GM23338 (cell line): ENCODE data around the gene CUL7. TPM values are rescaled to one million over a fixed set of nuclear protein-coding genes. Genes with fewer than 3 reads are reported as not detected.

Experiments used
- ATAC-seq: fragments of 200-7000 bp; cut with Tn5 transposase; 3 replicates; pipeline ENCODE4 v1.9.1; 2020
- DNase-seq: peaks from one replicate; pipeline ENCODE4 v3.0.0-alpha.2; 2015; ENCODE audit warnings: low spot score
- H2AFZ ChIP-seq: fragments of 200-600 bp; sonication (generic); 2 replicates; pipeline ENCODE4 v1.8.0; 2016; ENCODE audit warnings: antibody characterized with exemption, mild to moderate bottlenecking, moderate library complexity
- H3F3A ChIP-seq: fragments of 200-600 bp; sonication (generic); replicated peaks from 2 replicates; pipeline ENCODE4 v1.8.0; 2017; ENCODE audit warnings: antibody characterized with exemption, mixed run types, low read depth
- H3K27ac ChIP-seq: fragments of 200-600 bp; sonication (generic); 2 replicates; pipeline ENCODE4 v1.6.1; 2016; ENCODE audit warnings: low read depth
- H3K27me3 ChIP-seq: fragments of 200-600 bp; sonication (generic); 2 replicates; pipeline ENCODE4 v1.8.0; 2016; ENCODE audit warnings: mild to moderate bottlenecking, mixed run types, moderate library complexity; ENCODE audit not compliant: insufficient read depth
- H3K36me3 ChIP-seq: fragments of 200-600 bp; sonication (generic); 2 replicates; pipeline ENCODE4 v1.8.0; 2016; ENCODE audit warnings: mild to moderate bottlenecking; ENCODE audit not compliant: insufficient read depth
- H3K4me1 ChIP-seq: fragments of 200-600 bp; sonication (generic); 2 replicates; pipeline ENCODE4 v1.8.0; 2016; ENCODE audit warnings: mild to moderate bottlenecking, moderate library complexity; ENCODE audit not compliant: insufficient read depth
- H3K4me2 ChIP-seq: fragments of 200-600 bp; sonication (generic); 2 replicates; pipeline ENCODE4 v1.7.1; 2017; ENCODE audit warnings: mixed run types
- H3K4me3 ChIP-seq: fragments of 200-600 bp; sonication (generic); 2 replicates; pipeline ENCODE4 v1.6.1; 2016; ENCODE audit warnings: mixed run types
- H3K79me2 ChIP-seq: fragments of 200-600 bp; sonication (generic); replicated peaks from 2 replicates; pipeline ENCODE4 v1.8.0; 2017; ENCODE audit warnings: mild to moderate bottlenecking; ENCODE audit not compliant: insufficient read depth
- H3K9me2 ChIP-seq: fragments of 200-600 bp; sonication (generic); 2 replicates; pipeline ENCODE4 v1.8.0; 2017; ENCODE audit not compliant: insufficient read depth
- H4K20me1 ChIP-seq: fragments of 200-600 bp; sonication (generic); replicated peaks from 2 replicates; pipeline ENCODE4 v1.8.0; 2017; ENCODE audit warnings: mild to moderate bottlenecking; ENCODE audit not compliant: insufficient read depth
- H3K27ac Mint-ChIP-seq: 2 replicates; pipeline ENCODE4 v1.8.0; 2020; ENCODE audit warnings: inconsistent platforms, mild to moderate bottlenecking, moderate library complexity, mixed read lengths
- H3K27me3 Mint-ChIP-seq: 3 replicates; pipeline ENCODE4 v1.8.0; 2022; ENCODE audit warnings: low read depth, mild to moderate bottlenecking, moderate library complexity, mixed read lengths, inconsistent platforms; ENCODE audit not compliant: insufficient read depth, poor library complexity
- H3K36me3 Mint-ChIP-seq: 3 replicates; pipeline ENCODE4 v1.8.0; 2021; ENCODE audit warnings: low read depth, mild to moderate bottlenecking, inconsistent platforms, moderate library complexity, mixed read lengths
- H3K4me1 Mint-ChIP-seq: 3 replicates; pipeline ENCODE4 v1.8.0; 2020; ENCODE audit warnings: mild to moderate bottlenecking, inconsistent platforms, mixed read lengths
- H3K4me3 Mint-ChIP-seq: 3 replicates; pipeline ENCODE4 v1.8.0; 2021; ENCODE audit warnings: moderate library complexity, mild to moderate bottlenecking, inconsistent platforms, mixed read lengths
- H3K9me3 Mint-ChIP-seq: 3 replicates; pipeline ENCODE4 v1.8.0; 2020; ENCODE audit warnings: moderate library complexity, mild to moderate bottlenecking, inconsistent platforms, mixed read lengths
- CREB1 ChIP-seq: fragments of 250-450 bp; sonication (Bioruptor Pico); IDR thresholded peaks from 2 replicates; pipeline ENCODE4 v1.5.0; 2020; ENCODE audit warnings: low read depth, mild to moderate bottlenecking, moderate library complexity
- CTCF ChIP-seq, 2 experiments: fragments of 200-600 bp in 1 of 2; sonication (generic) in 1 of 2; conservative IDR thresholded peaks; 2 replicates each; pipeline versions ENCODE4 v1.5.1 to v1.6.1; 2016 to 2017; ENCODE audit warnings: antibody characterized with exemption in 2 of 2, low read depth in 2 of 2, mild to moderate bottlenecking in 2 of 2, moderate library complexity in 1 of 2
- EZH2 ChIP-seq: fragments of 200-600 bp; sonication (generic); IDR thresholded peaks from one replicate; pipeline ENCODE4 v1.8.0; 2017; ENCODE audit warnings: antibody characterized with exemption, mild to moderate bottlenecking, low read depth; ENCODE audit not compliant: unreplicated experiment
- EZH2phosphoT487 ChIP-seq: fragments of 200-600 bp; sonication (generic); IDR thresholded peaks from one replicate; pipeline ENCODE4 v1.8.1; 2018; ENCODE audit warnings: antibody characterized with exemption; ENCODE audit not compliant: unreplicated experiment
- JUNB ChIP-seq: IDR thresholded peaks from one replicate; pipeline ENCODE4 v1.6.1; 2016; ENCODE audit warnings: antibody characterized with exemption; ENCODE audit not compliant: unreplicated experiment
- NANOG ChIP-seq: IDR thresholded peaks from 2 replicates; pipeline ENCODE4 v1.6.1; 2016; ENCODE audit warnings: antibody characterized with exemption, borderline replicate concordance
- POLR2AphosphoS5 ChIP-seq: IDR thresholded peaks from 2 replicates; pipeline ENCODE4 v1.6.1; 2016; ENCODE audit warnings: antibody characterized with exemption, low read depth
- STAT1 ChIP-seq: IDR thresholded peaks from one replicate; pipeline ENCODE4 v1.6.1; 2016; ENCODE audit warnings: antibody characterized with exemption; ENCODE audit not compliant: unreplicated experiment
- ZNF114 ChIP-seq: fragments of 250-450 bp; sonication (Bioruptor Pico); IDR thresholded peaks from 2 replicates; pipeline ENCODE4 v1.5.0; 2020; ENCODE audit warnings: mild to moderate bottlenecking, moderate library complexity
- ZNF331 ChIP-seq: fragments of 250-450 bp; sonication (Bioruptor Pico); IDR thresholded peaks from 2 replicates; pipeline ENCODE4 v1.5.0; 2020; ENCODE audit warnings: low read depth, mild to moderate bottlenecking, moderate library complexity
- polyA plus RNA-seq: library from polyadenylated mRNA; unstranded; fragments of >200 nt; fragmentation: Nextera tagmentation; extraction: Ambion mirVana; gene quantifications from 2 replicates; pipeline ENCODE4 v1.2.1, GENCODE V29; 2016
- total RNA-seq: library from RNA; depleted of rRNA; stranded (reverse); fragments of >200 nt; shearing (Covaris generic); gene quantifications from 2 replicates; pipeline ENCODE4 v1.2.3, GENCODE V29; 2014
- TF ChIP-seq, protein P1 (sequence below): IDR thresholded peaks from one replicate; pipeline ENCODE4 v1.6.1; 2018; ENCODE audit warnings: antibody characterized with exemption; ENCODE audit not compliant: unreplicated experiment
- TF ChIP-seq, protein P2 (sequence below): IDR thresholded peaks from 2 replicates; pipeline ENCODE4 v1.6.1; 2016; ENCODE audit warnings: antibody characterized with exemption
- TF ChIP-seq, protein P3 (sequence below): fragments of 250-450 bp; sonication (Bioruptor Pico); IDR thresholded peaks from 2 replicates; pipeline ENCODE4 v1.5.0; 2020; ENCODE audit warnings: mild to moderate bottlenecking, moderate library complexity

CUL7 gene
- total and polyA plus RNA-seq, 2 experiments from 2014 or later, result 3.4 to 13.2 TPM

- peak overlapping the region; percentile 84; the same call in 1 of the 2 replicates for H3K27ac ChIP-seq
- no peaks in the 10 kb centered on the region for H3K36me3 Mint-ChIP-seq
- peaks cover 46% of the 10 kb centered on the region for H3K4me1 Mint-ChIP-seq
- H3K79me2 ChIP-seq, result peaks cover 97% of the 10 kb centered on the region
- peak overlapping the region; percentile 93; the same call in 1 of the 2 replicates for H3K27ac Mint-ChIP-seq
- no peak overlapping the region for H3K4me3 ChIP-seq
- TF ChIP-seq, protein P1, sequence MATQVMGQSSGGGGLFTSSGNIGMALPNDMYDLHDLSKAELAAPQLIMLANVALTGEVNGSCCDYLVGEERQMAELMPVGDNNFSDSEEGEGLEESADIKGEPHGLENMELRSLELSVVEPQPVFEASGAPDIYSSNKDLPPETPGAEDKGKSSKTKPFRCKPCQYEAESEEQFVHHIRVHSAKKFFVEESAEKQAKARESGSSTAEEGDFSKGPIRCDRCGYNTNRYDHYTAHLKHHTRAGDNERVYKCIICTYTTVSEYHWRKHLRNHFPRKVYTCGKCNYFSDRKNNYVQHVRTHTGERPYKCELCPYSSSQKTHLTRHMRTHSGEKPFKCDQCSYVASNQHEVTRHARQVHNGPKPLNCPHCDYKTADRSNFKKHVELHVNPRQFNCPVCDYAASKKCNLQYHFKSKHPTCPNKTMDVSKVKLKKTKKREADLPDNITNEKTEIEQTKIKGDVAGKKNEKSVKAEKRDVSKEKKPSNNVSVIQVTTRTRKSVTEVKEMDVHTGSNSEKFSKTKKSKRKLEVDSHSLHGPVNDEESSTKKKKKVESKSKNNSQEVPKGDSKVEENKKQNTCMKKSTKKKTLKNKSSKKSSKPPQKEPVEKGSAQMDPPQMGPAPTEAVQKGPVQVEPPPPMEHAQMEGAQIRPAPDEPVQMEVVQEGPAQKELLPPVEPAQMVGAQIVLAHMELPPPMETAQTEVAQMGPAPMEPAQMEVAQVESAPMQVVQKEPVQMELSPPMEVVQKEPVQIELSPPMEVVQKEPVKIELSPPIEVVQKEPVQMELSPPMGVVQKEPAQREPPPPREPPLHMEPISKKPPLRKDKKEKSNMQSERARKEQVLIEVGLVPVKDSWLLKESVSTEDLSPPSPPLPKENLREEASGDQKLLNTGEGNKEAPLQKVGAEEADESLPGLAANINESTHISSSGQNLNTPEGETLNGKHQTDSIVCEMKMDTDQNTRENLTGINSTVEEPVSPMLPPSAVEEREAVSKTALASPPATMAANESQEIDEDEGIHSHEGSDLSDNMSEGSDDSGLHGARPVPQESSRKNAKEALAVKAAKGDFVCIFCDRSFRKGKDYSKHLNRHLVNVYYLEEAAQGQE, result no peak
- no peak for TF ChIP-seq EZH2phosphoT487
- TF ChIP-seq ZNF331 (CRISPR knock-in tag), result no peak
- no peak for TF ChIP-seq CREB1 (CRISPR knock-in tag)
- TF ChIP-seq, protein P2, sequence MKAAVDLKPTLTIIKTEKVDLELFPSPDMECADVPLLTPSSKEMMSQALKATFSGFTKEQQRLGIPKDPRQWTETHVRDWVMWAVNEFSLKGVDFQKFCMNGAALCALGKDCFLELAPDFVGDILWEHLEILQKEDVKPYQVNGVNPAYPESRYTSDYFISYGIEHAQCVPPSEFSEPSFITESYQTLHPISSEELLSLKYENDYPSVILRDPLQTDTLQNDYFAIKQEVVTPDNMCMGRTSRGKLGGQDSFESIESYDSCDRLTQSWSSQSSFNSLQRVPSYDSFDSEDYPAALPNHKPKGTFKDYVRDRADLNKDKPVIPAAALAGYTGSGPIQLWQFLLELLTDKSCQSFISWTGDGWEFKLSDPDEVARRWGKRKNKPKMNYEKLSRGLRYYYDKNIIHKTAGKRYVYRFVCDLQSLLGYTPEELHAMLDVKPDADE, result no peak
- TF ChIP-seq, protein P3, sequence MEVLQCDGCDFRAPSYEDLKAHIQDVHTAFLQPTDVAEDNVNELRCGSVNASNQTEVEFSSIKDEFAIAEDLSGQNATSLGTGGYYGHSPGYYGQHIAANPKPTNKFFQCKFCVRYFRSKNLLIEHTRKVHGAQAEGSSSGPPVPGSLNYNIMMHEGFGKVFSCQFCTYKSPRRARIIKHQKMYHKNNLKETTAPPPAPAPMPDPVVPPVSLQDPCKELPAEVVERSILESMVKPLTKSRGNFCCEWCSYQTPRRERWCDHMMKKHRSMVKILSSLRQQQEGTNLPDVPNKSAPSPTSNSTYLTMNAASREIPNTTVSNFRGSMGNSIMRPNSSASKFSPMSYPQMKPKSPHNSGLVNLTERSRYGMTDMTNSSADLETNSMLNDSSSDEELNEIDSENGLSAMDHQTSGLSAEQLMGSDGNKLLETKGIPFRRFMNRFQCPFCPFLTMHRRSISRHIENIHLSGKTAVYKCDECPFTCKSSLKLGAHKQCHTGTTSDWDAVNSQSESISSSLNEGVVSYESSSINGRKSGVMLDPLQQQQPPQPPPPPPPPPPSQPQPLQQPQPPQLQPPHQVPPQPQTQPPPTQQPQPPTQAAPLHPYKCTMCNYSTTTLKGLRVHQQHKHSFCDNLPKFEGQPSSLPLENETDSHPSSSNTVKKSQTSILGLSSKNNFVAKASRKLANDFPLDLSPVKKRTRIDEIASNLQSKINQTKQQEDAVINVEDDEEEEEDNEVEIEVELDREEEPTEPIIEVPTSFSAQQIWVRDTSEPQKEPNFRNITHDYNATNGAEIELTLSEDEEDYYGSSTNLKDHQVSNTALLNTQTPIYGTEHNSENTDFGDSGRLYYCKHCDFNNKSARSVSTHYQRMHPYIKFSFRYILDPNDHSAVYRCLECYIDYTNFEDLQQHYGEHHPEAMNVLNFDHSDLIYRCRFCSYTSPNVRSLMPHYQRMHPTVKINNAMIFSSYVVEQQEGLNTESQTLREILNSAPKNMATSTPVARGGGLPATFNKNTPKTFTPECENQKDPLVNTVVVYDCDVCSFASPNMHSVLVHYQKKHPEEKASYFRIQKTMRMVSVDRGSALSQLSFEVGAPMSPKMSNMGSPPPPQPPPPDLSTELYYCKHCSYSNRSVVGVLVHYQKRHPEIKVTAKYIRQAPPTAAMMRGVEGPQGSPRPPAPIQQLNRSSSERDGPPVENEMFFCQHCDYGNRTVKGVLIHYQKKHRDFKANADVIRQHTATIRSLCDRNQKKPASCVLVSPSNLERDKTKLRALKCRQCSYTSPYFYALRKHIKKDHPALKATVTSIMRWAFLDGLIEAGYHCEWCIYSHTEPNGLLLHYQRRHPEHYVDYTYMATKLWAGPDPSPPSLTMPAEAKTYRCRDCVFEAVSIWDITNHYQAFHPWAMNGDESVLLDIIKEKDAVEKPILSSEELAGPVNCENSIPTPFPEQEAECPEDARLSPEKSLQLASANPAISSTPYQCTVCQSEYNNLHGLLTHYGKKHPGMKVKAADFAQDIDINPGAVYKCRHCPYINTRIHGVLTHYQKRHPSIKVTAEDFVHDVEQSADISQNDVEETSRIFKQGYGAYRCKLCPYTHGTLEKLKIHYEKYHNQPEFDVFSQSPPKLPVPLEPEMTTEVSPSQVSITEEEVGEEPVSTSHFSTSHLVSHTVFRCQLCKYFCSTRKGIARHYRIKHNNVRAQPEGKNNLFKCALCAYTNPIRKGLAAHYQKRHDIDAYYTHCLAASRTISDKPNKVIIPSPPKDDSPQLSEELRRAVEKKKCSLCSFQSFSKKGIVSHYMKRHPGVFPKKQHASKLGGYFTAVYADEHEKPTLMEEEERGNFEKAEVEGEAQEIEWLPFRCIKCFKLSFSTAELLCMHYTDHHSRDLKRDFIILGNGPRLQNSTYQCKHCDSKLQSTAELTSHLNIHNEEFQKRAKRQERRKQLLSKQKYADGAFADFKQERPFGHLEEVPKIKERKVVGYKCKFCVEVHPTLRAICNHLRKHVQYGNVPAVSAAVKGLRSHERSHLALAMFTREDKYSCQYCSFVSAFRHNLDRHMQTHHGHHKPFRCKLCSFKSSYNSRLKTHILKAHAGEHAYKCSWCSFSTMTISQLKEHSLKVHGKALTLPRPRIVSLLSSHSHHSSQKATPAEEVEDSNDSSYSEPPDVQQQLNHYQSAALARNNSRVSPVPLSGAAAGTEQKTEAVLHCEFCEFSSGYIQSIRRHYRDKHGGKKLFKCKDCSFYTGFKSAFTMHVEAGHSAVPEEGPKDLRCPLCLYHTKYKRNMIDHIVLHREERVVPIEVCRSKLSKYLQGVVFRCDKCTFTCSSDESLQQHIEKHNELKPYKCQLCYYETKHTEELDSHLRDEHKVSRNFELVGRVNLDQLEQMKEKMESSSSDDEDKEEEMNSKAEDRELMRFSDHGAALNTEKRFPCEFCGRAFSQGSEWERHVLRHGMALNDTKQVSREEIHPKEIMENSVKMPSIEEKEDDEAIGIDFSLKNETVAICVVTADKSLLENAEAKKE, result no peak
- TF ChIP-seq CTCF (conservative IDR thresholded peaks at IDR 0.05; ENCODE audit: low read depth in 2 of 2), result no peak
- no peak for TF ChIP-seq STAT1
- TF ChIP-seq ZNF114, result no peak
- TF ChIP-seq POLR2AphosphoS5, result no peak
- TF ChIP-seq JUNB, result no peak
- TF ChIP-seq EZH2, result no peak
- no peak for TF ChIP-seq NANOG
- peaks cover 3% of the 10 kb centered on the region for H3K27me3 Mint-ChIP-seq
- no peaks in the 10 kb centered on the region for H3K36me3 ChIP-seq
- H3F3A ChIP-seq, result peaks cover 3% of the 10 kb centered on the region; the same call in 1 of the 2 replicates
- DNase-seq, result no peak
- no peaks in the 10 kb centered on the region for H3K9me2 ChIP-seq
- no peaks in the 10 kb centered on the region for H4K20me1 ChIP-seq
- H3K9me3 Mint-ChIP-seq, result no peaks in the 10 kb centered on the region
- no peak overlapping the region for H3K4me3 Mint-ChIP-seq
- ATAC-seq, result no peak
- peak overlapping the region; percentile 64; the same call in 1 of the 2 replicates for H3K4me2 ChIP-seq
- no peaks in the 10 kb centered on the region for H3K27me3 ChIP-seq
- H2AFZ ChIP-seq, result no peak overlapping the region
- H3K4me1 ChIP-seq, result peaks cover 36% of the 10 kb centered on the region
Observed at GRCh38 chr6:43097502-43097901, 43.9 kb upstream of the CUL7 start.
